HG03460 (cell line): Measurements from ENCODE around the gene VPS26C.
"Not testable (repeated sequence)": the region's sequence is repeated elsewhere in the genome, so short reads cannot be mapped to it uniquely, and the experiment has no call there.

Source experiments
- ATAC-seq: cut with Tn5 transposase; IDR thresholded peaks from one replicate; pipeline ENCODE4 v1.9.1; 2021; ENCODE audit not compliant: unreplicated experiment

The VPS26C gene

DNA sequence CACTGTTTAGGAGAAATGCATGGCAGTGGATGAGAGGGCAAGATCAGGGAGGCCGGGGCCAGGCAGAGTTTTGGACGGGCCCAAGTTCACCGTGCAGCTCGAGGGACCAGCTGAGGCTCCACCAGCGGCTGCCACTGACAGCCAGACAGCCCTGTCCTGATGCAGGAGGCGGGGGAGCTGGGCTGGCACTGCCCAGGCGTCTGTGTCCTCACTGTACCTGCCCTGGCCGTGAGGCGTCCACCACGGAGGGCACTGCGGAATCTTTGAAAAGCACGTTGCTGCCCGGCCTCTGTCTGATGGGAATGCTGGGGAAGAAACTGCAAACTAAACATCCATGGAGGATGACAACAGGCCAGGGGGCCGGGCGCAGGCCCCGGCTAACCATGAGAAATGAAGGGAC, 35.5 kb downstream of the VPS26C start:
- no peak for ATAC-seq

- no peak for ATAC-seq
Measured at GRCh38 chr21:37231249-37231645, 35.9 kb downstream of the VPS26C start.

DNA sequence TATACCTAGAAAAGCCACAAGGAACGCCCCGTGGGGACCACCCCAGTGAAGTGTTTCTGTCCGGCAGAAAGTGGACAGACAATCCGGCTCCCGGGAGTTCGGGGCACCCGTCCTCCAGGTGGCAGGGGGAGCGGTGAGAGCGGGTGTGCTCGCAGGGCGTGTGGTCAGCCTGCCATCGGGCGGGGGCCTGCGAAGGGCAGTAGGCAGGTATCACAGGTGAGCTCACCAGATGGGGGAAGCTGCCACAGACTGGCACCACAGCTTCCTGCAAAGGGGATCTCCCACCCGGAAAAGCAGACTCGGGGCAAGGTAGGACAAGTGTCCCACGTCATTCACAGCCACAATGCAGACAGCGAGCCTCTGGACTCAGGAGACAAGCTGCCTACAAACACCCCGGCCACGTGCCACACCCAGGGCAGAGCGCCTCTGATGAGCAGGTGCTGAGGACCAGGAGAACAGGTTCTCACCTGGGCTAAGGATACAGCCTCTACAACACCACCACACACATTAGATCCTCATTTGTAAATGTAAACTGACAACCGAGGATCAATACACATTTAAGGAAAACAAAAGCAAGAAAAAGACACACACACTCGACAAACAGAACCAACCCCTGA, 36.4 kb downstream of the VPS26C start:
- no peak for ATAC-seq

GRCh38 chr21:37228003-37228400, 39.1 kb downstream of the VPS26C start:
- ATAC-seq = no peak

GRCh38 chr21:37227071-37228002, 39.8 kb downstream of the VPS26C start:
- ATAC-seq = no peak

DNA sequence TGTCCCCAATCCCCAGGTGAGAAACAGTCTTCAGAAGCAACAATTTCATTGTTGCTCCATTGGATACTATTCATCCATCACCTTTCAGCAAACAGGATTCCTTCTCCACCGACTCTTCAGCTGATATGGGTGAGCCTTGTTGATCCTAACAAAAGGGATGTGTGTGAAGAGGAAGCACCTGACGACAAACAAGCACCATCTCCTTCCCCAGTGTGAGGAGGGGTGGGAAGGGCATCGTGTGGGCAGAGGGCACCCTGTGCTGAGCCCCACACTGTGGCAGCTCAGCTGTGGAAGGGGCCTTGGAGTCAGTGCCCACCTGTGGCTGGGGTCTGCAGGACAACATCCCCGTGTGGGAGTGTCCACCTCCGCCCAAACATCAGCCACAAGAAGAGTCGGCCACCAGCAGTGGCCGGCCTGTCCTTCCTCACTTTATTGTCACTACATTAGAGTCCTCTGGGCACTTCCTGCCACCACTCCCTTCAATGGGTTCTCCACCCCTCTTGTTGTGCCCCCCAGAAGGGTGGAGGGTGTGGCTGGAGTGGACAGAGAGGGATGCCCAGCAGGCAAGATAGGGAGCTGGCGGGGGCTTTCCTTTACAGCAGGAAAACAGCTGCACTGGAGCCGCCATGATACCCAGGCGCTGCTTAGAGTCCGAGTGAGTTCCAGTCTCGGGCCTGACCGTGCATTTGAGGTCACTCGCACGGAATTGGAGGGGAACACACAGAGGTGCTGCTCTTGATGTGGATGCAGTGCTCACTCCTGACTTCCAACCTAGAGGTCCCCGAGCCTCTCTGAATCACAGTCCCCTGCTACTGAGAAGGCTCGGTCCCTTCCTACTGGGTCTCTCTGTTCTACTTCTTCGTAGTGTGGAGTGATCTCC, 40.9 kb downstream of the VPS26C start:
- no peak for ATAC-seq

DNA sequence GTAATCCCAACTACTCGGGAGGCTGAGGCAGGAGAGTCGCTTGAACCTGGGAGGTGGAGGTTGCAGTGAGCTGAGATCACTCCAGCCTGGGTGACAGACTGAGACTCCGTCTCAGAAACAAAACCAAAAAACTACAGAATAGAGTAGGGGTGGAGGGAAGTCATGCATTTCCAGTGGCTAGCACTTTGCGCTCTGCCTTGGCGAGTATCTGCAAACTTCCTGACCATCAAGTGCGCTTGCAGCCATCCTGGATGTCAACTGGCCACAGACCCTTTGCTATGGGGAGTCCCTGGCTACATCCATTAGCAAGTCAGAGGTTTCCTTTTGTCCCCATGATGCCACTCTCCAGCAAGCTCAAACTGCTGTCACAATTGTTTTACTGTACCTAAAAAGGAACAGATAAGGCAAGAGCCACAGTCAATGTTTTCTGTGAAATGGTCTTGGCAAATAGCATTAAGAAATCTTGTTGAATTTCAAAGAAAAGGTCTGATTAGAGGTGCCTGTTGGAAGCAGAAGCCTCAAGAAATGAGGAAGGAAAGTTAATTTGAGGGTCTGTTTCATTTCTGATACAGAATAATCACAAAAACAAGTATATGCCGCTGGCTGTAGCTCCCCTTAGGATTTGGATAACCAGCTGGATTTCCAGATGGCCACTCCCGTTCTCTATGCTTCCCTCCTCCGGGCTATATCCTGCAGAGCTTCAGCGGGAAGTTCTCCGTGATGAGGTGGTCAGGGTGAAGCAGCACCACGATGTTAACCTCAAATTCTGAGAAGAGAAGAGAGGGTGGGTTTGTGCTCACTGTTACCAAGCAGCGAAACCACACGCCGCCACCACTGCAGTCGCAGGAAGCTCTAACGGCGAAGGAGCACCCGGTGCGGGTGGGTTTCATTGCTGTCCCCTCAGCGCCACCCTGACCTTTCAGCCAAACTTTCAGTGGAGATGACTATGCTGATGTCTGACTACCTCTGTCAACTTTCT, 42.0 kb downstream of the VPS26C start:
- no peak for ATAC-seq

GRCh38 chr21:37223804-37224345, 43.3 kb downstream of the VPS26C start:
- no peak for ATAC-seq

DNA sequence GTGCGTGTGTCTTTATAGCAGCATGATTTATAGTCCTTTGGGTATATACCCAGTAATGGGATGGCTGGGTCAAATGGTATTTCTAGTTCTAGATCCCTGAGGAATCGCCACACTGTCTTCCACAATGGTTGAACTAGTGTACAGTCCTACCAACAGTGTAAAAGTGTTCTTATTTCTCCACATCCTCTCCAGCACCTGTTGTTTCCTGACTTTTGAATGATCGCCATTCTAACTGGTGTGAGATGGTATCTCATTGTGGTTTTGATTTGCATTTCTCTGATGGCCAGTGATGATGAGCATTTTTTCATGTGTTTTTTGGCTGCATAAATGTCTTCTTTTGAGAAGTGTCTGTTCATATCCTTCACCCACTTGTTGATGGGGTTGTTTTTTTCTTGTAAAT, 44.9 kb downstream of the VPS26C start:
- ATAC-seq = not testable (repeated sequence)

GRCh38 chr21:37220981-37221664, 46.0 kb downstream of the VPS26C start:
- ATAC-seq = peak; percentile 82

GRCh38 chr21:37220433-37220980, 46.6 kb downstream of the VPS26C start:
- peak; percentile 41 for ATAC-seq

DNA sequence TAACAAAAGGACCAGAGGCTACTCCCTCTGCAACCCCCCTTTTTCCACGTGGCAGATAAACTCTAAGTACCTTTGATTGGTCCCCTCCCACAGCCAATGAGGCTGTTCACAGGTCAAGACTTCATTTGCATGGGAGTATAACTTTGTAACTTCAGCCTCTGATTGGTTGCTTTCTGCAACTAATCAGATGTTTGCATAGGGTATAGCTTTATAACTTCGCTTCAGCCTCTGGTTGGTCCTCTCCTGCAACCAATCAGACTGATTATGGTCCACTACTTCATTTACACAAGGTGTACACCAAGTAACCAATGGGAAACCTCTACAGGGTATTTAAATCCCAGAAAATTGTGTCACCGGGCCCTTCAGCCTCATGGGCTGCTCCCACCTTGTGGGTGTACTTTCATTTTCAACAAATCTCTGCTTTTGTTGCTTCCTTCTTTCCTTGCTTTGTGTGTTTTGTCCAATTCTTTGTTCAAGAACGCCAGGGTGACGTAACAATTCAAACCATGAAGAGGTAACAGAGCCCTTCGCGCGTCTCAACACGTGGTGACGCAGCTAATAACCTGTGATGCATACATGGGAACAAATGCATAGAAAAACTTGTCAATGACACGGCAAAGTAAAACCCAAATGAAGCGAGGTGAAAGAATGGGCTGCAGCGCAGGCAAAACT, 47.2 kb downstream of the VPS26C start:
- no peak for ATAC-seq

DNA sequence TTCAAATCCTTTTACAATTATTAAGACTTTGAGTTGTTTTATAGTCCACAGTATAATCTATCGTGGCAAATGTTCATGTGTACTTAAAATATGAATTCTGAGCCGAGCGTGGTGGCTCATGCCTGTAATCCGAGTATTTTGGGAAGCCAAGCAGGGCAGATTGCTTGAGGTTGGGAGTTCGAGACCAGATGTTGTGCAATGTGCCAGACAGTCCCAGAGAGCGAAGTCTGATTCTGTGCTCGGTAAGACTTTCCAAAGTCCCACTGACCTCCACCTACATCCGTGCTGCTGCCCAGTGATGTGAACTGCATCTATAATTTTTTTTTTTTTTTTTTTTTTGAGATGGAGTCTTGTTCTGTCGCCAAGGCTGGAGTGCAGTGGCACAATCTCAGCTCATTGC, 52.2 kb downstream of the VPS26C start:
- ATAC-seq = no peak

DNA sequence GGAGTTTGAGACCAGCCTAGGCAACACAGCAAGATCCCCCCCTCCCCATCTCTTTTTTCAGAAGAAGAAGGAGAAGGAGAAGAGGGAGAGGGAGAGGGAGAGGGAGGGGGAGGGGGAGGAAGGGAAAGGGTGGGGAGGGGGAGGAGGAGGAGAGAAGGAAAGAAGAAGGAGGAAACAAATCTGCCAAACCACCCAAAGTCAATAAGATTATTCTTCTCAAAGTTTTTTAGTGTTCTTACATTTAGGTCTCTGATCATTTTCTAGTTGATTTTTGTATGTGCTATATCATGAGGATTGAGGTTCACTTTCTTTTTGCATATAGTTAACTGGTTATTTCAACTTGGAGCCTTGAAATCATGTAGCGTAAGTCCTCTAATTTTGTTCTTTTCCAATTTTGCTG, 56.3 kb downstream of the VPS26C start:
- no peak for ATAC-seq

GRCh38 chr21:37210130-37210529, 57.0 kb downstream of the VPS26C start:
- no peak for ATAC-seq

- no peak for ATAC-seq
Measured at GRCh38 chr21:37208741-37209225, 58.4 kb downstream of the VPS26C start.

- ATAC-seq = peak; percentile 52
Measured at GRCh38 chr21:37208056-37208721, 58.9 kb downstream of the VPS26C start.
